Endothelial cell of umbilical vein (primary cell): Measurements from ENCODE around the gene CD82. TPM values are rescaled to one million over a fixed set of nuclear protein-coding genes. Genes with fewer than 3 reads are reported as not detected.

Experiments
- BruUV-seq: library from RNA; stranded (reverse); fragments of 400-500 nt; replicated peaks from 2 replicates; lab custom pipeline; 2021; lab: Mats Ljungman, UMichigan
- CTCF ChIA-PET: fragments of 300-600, 350-600 bp; sonication (Branson Sonifier 250); formaldehyde crosslinking; loops from one replicate; lab custom pipeline; 2021; ENCODE audit warnings: antibody characterized with exemption, inconsistent platforms; lab: Charles Lee
- POLR2A ChIA-PET: fragments of 300-600, 350-600 bp; sonication (Branson Sonifier 250); formaldehyde crosslinking; loops from one replicate; lab custom pipeline; 2021; ENCODE audit warnings: antibody characterized with exemption, inconsistent platforms; lab: Charles Lee
- DNase-seq: peaks from one replicate; pipeline ENCODE4 v3.0.0-alpha.2; 2011; ENCODE audit warnings: low read depth, low spot score
- FAIRE-seq: peaks from 2 replicates; lab custom pipeline; 2011; peaks lifted over from hg19 to GRCh38; lab: Jason Lieb, UNC
- H2AFZ ChIP-seq: 2 replicates; pipeline ENCODE4 v1.6.0; 2012; ENCODE audit warnings: low read depth, low read length, control low read depth, inconsistent platforms
- H3K27ac ChIP-seq: 2 replicates; pipeline ENCODE4 v1.5.1; 2011; ENCODE audit warnings: low read depth, mild to moderate bottlenecking, control low read depth, low read length, moderate library complexity; ENCODE audit not compliant: insufficient read depth
- H3K27me3 ChIP-seq, 2 experiments: 2 replicates each; pipeline versions ENCODE4 v1.6.0 to v1.6.1; 2011; ENCODE audit warnings: low read length in 2 of 2, mixed read lengths in 1 of 2; ENCODE audit not compliant: control insufficient read depth in 2 of 2, insufficient read depth in 2 of 2
- H3K36me3 ChIP-seq, 2 experiments: 2 replicates in 1 of 2; 3 replicates in 1 of 2; pipeline ENCODE4 v1.5.1; 2011; ENCODE audit warnings: low read length in 2 of 2, mild to moderate bottlenecking in 1 of 2, moderate library complexity in 1 of 2; ENCODE audit not compliant: control insufficient read depth in 2 of 2, insufficient read depth in 2 of 2; ENCODE audit errors: extremely low read depth in 1 of 2
- H3K4me1 ChIP-seq: 3 replicates; pipeline ENCODE4 v1.5.1; 2011; ENCODE audit warnings: mild to moderate bottlenecking, low read length; ENCODE audit not compliant: control insufficient read depth, insufficient read depth; ENCODE audit errors: extremely low read depth
- H3K4me2 ChIP-seq: 2 replicates; pipeline ENCODE4 v1.6.1; 2011; ENCODE audit warnings: low read length, control low read depth, mixed read lengths; ENCODE audit not compliant: insufficient read depth
- H3K4me3 ChIP-seq, 3 experiments: fragments of 200-600 bp in 1 of 3; sonication (generic), shearing (Covaris generic) in 1 of 3; replicated peaks in 1 of 3; 2 replicates each; pipeline ENCODE4 v1.5.1; 2011 to 2016; ENCODE audit warnings: control low read depth in 3 of 3, low read length in 3 of 3, mild to moderate bottlenecking in 2 of 3, inconsistent platforms in 1 of 3, low read depth in 1 of 3, moderate library complexity in 1 of 3; ENCODE audit not compliant: insufficient read depth in 1 of 3
- H3K79me2 ChIP-seq: 2 replicates; pipeline ENCODE4 v1.6.0; 2012; ENCODE audit warnings: low read length, inconsistent platforms; ENCODE audit not compliant: control insufficient read depth, insufficient read depth
- H3K9ac ChIP-seq: replicated peaks from 2 replicates; pipeline ENCODE3; 2011; ENCODE audit warnings: low read length, control low read depth; ENCODE audit not compliant: insufficient read depth; ENCODE audit errors: extremely low read depth
- H3K9me1 ChIP-seq: replicated peaks from 3 replicates; pipeline ENCODE4 v1.6.0; 2011; ENCODE audit warnings: mild to moderate bottlenecking, low read length; ENCODE audit not compliant: control insufficient read depth, insufficient read depth; ENCODE audit errors: extremely low read depth
- H3K9me3 ChIP-seq: replicated peaks from 2 replicates; pipeline ENCODE4 v1.5.1; 2012; ENCODE audit warnings: low read length, inconsistent platforms; ENCODE audit not compliant: control insufficient read depth, insufficient read depth
- H4K20me1 ChIP-seq: replicated peaks from 2 replicates; pipeline ENCODE3; 2011; ENCODE audit warnings: mild to moderate bottlenecking, low read length; ENCODE audit not compliant: control insufficient read depth, insufficient read depth; ENCODE audit errors: extremely low read depth
- EZH2 ChIP-seq: IDR thresholded peaks from 2 replicates; pipeline ENCODE4 v1.6.1; 2012; ENCODE audit warnings: borderline replicate concordance, low read depth, mild to moderate bottlenecking, moderate library complexity, low read length, inconsistent platforms; ENCODE audit not compliant: severe bottlenecking
- FOS ChIP-seq: IDR thresholded peaks from 2 replicates; pipeline ENCODE4 v1.6.1; 2011; ENCODE audit warnings: mild to moderate bottlenecking, low read length, moderate library complexity, borderline replicate concordance; ENCODE audit not compliant: insufficient read depth
- GATA2 ChIP-seq: IDR thresholded peaks from 2 replicates; pipeline ENCODE4 v1.7.0; 2011; ENCODE audit warnings: low read depth, mild to moderate bottlenecking, moderate library complexity, mixed read lengths, low read length; ENCODE audit not compliant: insufficient read length, insufficient read depth
- JUN ChIP-seq: IDR thresholded peaks from 2 replicates; pipeline ENCODE4 v1.6.1; 2011; ENCODE audit warnings: borderline replicate concordance, low read depth; ENCODE audit not compliant: insufficient read length, insufficient read depth
- MYC ChIP-seq: IDR thresholded peaks from one replicate; pipeline ENCODE4 v1.6.1; 2011; ENCODE audit warnings: mild to moderate bottlenecking, low read depth, low read length
- POLR2A ChIP-seq: IDR thresholded peaks from 2 replicates; pipeline ENCODE4 v1.6.1; 2012; ENCODE audit warnings: low read depth, mild to moderate bottlenecking, control low read depth, low read length
- POLR2AphosphoS5 ChIP-seq: IDR thresholded peaks from 2 replicates; pipeline ENCODE4 v1.6.1; 2012; ENCODE audit warnings: low read depth, mild to moderate bottlenecking, control low read depth, low read length, moderate library complexity; ENCODE audit not compliant: insufficient read depth
- dilution Hi-C: fragments of 300-500 bp; cut with MboI; formaldehyde crosslinking; loops from one replicate; pipeline ENCODE4 v1.15.0; 2019; ENCODE audit warnings: low sequenced_read_pairs; ENCODE audit not compliant: extremely low pct_ligation_motif_present
- intact Hi-C: fragments of 100-400 bp; cut with micrococcal nuclease; formaldehyde crosslinking; loops from one replicate; pipeline ENCODE4 v1.10.0; 2022
- polyA plus RNA-seq, 4 experiments: library from polyadenylated mRNA; depleted of rRNA in 3 of 4; stranded (reverse) in 3 of 4; unstranded in 1 of 4; fragments of >200 nt; gene quantifications; 2 replicates each; pipeline versions ENCODE4 v1.2.1 to v1.2.3, GENCODE V29; 2011 to 2012; ENCODE audit warnings: missing spikeins in 1 of 4
- total RNA-seq: library from RNA; stranded (reverse); gene quantifications from 2 replicates; pipeline ENCODE4 v1.2.3, GENCODE V29; 2021
- TF ChIP-seq, protein P1 (sequence below): IDR thresholded peaks from 2 replicates; pipeline ENCODE4 v1.6.1; 2011; ENCODE audit not compliant: insufficient read depth, insufficient read length
- TF ChIP-seq, protein P2 (sequence below), 2 donors: IDR thresholded peaks; 1 replicate in 1 of 2; 2 replicates in 1 of 2; pipeline ENCODE4 v1.5.1; 2011; ENCODE audit warnings: low read length in 2 of 2, mild to moderate bottlenecking in 2 of 2, moderate library complexity in 2 of 2, control low read depth in 1 of 2, inconsistent platforms in 1 of 2, low read depth in 1 of 2; ENCODE audit not compliant: insufficient read depth in 1 of 2; ENCODE audit errors: extremely low read depth in 1 of 2

Gene CD82
- total and polyA plus RNA-seq, 2 donors (not counting 3 experiments of a cell fraction or from before 2014, with no cell fraction given) = 17.9 to 25.2 TPM

DNA sequence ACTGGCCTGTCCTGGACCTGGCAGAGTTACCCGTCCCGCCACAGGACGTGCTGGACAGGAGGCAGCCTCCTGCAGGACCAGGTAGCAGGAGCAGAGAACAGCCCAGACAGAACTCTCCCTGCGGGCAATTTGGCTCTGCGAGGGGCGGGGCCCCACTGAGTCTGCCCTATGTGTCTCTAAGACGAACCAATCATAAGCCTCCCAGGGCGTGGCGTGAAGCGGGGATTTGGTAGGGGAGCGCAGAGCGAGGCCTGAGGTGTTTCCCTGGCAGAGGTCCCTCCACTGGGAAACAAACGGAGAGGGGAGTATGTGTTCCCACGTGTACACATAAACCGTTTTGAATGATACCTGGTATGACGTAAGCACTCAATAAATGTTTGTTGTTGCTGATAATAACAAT lies 7.4 kb downstream of the CD82 start:
- H3K4me1 ChIP-seq = peaks cover 33% of the 10 kb centered on the region
- TF ChIP-seq MYC (no peak), EZH2 (no peak), GATA2 (no peak), POLR2A (no peak), FOS (no peak), POLR2AphosphoS5 (no peak), JUN (no peak)
- TF ChIP-seq, protein P1, sequence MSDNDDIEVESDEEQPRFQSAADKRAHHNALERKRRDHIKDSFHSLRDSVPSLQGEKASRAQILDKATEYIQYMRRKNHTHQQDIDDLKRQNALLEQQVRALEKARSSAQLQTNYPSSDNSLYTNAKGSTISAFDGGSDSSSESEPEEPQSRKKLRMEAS = no peak
- TF ChIP-seq, protein P2, sequence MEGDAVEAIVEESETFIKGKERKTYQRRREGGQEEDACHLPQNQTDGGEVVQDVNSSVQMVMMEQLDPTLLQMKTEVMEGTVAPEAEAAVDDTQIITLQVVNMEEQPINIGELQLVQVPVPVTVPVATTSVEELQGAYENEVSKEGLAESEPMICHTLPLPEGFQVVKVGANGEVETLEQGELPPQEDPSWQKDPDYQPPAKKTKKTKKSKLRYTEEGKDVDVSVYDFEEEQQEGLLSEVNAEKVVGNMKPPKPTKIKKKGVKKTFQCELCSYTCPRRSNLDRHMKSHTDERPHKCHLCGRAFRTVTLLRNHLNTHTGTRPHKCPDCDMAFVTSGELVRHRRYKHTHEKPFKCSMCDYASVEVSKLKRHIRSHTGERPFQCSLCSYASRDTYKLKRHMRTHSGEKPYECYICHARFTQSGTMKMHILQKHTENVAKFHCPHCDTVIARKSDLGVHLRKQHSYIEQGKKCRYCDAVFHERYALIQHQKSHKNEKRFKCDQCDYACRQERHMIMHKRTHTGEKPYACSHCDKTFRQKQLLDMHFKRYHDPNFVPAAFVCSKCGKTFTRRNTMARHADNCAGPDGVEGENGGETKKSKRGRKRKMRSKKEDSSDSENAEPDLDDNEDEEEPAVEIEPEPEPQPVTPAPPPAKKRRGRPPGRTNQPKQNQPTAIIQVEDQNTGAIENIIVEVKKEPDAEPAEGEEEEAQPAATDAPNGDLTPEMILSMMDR (IDR thresholded peaks at IDR 0.05; ENCODE audit: extremely low read depth in 1 of 2, insufficient read depth in 1 of 2, low read depth in 1 of 2, low read length in 2 of 2) = no peak
- no peaks in the 10 kb centered on the region for H3K27me3 ChIP-seq
- intact Hi-C loops = no loop called here
- no peaks in the 10 kb centered on the region for H3K36me3 ChIP-seq
- no peaks in the 10 kb centered on the region for H3K9me3 ChIP-seq
- H3K9me1 ChIP-seq = no peaks in the 10 kb centered on the region
- no peak overlapping the region for H3K4me3 ChIP-seq
- DNase-seq = no peak
- no peak overlapping the region for H3K9ac ChIP-seq
- dilution Hi-C loops = no loop called here
- BruUV-seq = no TSS peak
- no peak overlapping the region for H3K4me2 ChIP-seq
- CTCF ChIA-PET = interaction anchor here (1.3 to 2.5 kb wide), 3 partner anchors 16 to 24 kb away, joined by 5 to 10 read pairs (median 6); no protein-coding TSS in a partner anchor
- H3K79me2 ChIP-seq = no peaks in the 10 kb centered on the region
- POLR2A ChIA-PET = no interaction called here
- H3K27ac ChIP-seq = no peak overlapping the region
- H2AFZ ChIP-seq = no peak overlapping the region
- no peak for FAIRE-seq
- no peaks in the 10 kb centered on the region for H4K20me1 ChIP-seq
